SK-MEL-5 (cell line): ENCODE data around the gene PDE10A. TPM values are rescaled to one million over a fixed set of nuclear protein-coding genes. Genes with fewer than 3 reads are reported as not detected.
"Not testable (repeated sequence)": the region's sequence is repeated elsewhere in the genome, so short reads cannot be mapped to it uniquely, and the experiment has no call there.

Source experiments
- DNase-seq: peaks from one replicate; pipeline ENCODE4 v3.0.0-alpha.2; 2016; ENCODE audit warnings: low read depth, low spot score
- in situ Hi-C: cut with HindIII; loops from 2 replicates; pipeline ENCODE4 v1.10.0; 2016; ENCODE audit warnings: low sequenced_read_pairs, high pct_unique_total_duplicates, low pct_unique_long_range_greater_than_20kb
- total RNA-seq: library from RNA; depleted of rRNA; stranded (reverse); fragments of >200 nt; shearing (Covaris generic); gene quantifications from 2 replicates; pipeline ENCODE4 v1.2.3, GENCODE V29; 2014

PDE10A gene
- total RNA-seq, 1 experiment from 2014 or later = 161 TPM

DNA sequence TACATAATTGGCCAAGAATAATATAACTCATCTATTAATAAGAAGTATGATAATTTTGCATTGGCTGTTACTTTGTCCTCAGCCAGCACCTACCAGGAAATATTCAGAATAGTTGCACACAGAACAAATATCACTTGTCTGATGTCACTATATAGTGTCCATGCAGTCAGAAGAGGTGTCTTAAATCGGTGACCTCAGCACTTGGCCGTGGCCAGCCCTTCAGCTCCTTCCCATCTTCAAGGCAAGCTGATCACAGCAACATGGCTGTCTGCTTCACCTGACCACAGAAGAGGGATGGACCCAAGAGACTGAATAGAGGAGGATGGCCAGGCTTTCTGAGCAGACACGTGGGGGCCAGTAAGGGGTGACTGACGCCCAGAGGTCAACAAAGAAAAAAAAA lies 22.2 kb downstream of the PDE10A start:
- in situ Hi-C loops = no loop called here
- DNase-seq = no peak

DNA sequence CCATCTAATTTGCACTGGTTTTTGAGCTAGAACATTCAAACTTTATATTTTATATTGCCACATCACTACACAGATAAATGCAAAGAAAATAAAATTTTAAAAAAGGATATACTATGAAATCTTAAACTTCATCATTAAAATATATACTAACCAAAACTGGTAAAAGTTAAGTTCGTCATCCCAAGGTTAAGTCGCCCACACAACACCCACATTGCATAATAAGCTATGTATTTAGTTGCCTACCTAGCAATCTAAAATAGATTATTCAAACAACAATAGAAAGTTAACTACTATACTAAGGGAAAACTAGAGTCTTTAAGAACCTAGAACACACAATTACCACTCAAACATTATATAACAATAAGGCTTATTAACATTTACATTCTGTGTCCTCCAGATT lies 24.5 kb downstream of the PDE10A start:
- in situ Hi-C loops = no loop called here
- DNase-seq = no peak

DNA sequence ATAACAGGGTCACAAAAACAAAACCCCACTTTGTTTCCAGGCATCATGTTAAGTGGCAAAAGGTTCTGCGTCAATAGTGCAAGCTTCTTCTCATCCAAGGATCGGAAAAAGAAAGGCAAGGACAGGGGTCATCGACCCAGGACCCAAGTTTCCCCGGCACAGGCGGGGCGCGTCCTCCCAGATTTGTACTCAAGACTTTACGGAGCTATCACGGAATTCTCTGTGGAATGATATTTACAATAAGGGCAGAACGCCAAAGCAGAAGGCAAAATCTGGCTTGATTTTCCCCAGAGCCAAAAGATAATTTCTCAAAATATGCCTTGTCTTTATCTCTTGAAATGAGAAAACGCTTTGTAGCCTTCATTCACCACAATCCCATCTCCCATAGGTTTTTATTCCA lies 25.5 kb downstream of the PDE10A start:
- in situ Hi-C loops = no loop called here
- DNase-seq = no peak

GRCh38 chr6:165636402-165637048 lies 26.5 kb downstream of the PDE10A start:
- in situ Hi-C loops = no loop called here
- DNase-seq = no peak

DNA sequence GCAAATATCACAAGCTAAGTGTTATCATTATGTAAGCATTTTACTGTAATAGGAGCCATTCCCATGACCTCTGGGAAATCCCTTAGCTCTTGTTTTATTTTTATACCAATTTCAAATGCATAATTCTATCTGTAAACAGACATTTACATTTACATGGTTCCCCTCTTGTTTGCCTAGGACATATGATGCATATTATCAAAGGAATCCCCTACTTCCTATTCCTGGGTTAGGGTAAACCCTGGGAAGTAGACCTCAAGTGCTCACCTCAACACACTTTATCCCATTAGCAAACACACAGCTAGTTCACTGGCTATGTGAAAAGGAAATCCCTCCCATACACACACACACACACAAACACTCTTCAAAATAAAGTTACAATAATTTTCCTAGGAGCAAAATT lies 27.1 kb downstream of the PDE10A start:
- in situ Hi-C loops = no loop called here
- DNase-seq = no peak

DNA sequence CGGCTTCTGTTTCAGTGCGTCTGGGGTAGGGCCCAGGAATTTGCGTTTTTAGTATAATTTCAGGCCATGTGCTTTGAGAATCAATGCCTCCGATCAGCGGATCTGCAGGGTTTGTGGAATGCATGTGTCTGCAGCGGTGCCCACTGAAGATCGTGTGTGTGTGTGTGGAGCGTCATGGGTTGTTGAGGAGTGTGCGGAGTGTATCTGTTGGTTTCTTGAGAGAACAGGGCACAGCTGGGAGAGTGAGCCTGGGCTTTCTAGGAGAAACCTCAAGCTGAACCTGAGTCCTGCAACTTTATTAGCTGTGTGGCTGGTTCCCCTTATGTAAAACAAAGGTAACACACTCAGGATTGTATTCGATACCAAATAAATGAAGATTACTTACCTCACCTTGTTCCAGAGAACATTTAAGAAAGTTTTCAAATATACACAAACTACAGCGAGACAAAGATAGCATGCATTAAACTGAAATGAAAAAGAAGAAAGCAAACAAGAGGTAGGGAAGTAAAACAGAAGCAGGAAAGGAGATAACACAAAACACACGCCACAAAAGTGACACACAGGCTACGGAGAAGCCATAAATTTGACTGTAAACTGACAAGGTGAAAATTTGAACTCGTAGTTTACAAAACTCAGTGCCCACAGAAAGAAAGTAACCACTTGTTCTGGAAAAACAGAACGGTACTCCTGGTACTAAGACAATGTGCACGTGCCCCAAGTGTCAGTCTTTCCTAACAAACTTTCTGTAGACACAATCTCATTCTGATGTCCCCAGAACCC lies 28.8 kb downstream of the PDE10A start:
- in situ Hi-C loops = no loop called here
- DNase-seq = no peak

- no peak for DNase-seq
Measured at GRCh38 chr6:165632194-165632593, 30.8 kb downstream of the PDE10A start.

GRCh38 chr6:165630544-165630953 lies 32.5 kb downstream of the PDE10A start:
- no peak for DNase-seq
- in situ Hi-C loops = no loop called here

More at GRCh38 chr6:165632194-165632593, 30.8 kb downstream of the PDE10A start:
- in situ Hi-C loops = no loop called here

DNA sequence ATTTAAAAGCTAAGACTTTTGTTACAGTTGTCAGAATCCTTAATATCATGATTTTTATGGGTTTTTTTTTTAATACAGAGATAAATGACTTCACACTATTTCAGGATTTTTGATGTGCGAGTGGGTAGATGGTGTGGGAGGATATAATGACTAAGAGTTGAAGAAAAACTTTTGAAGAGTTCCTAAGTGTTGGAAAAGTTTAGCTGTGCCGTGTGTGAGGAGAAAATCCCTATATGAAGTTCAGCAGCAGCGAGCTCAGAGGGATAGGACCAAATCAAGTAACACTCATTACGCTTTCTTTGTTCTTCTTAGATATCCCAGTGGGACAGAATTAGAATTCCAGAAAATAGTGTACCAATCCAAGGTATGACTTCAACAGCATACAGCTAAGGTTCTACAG lies 34.1 kb downstream of the PDE10A start:
- no peak for DNase-seq
- in situ Hi-C loops = no loop called here

- no peak for DNase-seq
- in situ Hi-C loops = no loop called here
Measured at GRCh38 chr6:165627366-165627765, 35.7 kb downstream of the PDE10A start.

- no peak for DNase-seq
- in situ Hi-C loops = no loop called here
Measured at GRCh38 chr6:165626711-165627110, 36.3 kb downstream of the PDE10A start.

DNA sequence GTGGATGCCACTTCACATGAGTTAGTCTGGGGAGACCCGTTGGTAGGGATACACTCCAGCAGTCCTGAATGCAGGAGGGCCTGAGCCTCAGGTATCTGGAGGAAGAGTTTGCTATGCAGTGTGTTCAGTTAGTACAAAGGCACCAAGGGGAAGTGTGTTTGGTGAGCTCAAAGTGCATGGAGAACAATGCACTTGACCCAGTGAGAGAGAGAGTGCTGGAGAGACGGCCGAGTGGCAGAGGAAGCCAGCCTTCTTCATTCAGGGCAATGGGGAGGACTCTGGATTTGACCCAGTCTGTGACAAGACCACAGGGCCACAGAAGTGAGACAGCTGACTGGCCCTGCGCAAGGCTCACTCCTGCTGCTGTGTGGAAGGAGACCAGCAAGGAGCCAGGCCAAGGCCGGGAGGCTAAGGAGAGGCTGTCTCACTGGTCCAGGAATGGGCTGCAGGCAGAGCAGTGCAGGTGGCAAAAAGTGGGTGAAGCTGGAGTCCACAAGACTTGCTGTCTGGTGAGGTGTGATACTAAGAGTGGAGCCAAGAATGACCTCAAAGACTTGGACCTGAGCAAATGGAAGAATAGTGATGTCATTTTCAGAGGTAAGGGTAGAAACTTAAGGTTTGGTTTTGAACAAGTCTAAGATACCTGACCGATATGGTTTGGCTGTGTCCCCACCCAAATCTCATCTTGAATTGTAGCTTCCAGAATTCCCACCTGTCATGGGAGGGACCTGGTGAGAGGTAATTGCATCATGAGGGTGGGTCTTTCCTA lies 38.0 kb downstream of the PDE10A start:
- DNase-seq = no peak
- in situ Hi-C loops = no loop called here

- no peak for DNase-seq
- in situ Hi-C loops = no loop called here
Measured at GRCh38 chr6:165621940-165622339, 41.1 kb downstream of the PDE10A start.

GRCh38 chr6:165618891-165619290 lies 44.1 kb downstream of the PDE10A start:
- in situ Hi-C loops, DNase-seq: not testable (repeated sequence)

DNA sequence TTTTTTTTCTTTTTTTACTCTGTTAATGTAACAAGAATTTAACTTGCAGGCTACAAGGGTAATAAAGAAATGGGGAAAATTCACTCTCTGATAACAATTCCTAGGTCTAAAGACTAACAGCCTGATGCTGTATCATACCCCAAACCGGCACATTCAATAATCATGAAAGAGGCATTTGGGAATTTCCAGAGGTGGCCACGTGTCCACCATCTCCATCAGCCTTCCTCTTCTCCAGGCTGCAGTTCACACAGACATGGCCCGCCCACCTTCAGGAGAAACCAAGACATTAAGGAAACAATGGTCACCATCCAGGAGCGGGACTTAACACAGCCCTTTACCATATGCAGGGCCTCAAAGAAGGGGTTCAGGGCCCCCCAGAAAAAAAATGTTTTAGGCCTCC lies 44.8 kb downstream of the PDE10A start:
- DNase-seq = no peak
- in situ Hi-C loops = no loop called here

DNA sequence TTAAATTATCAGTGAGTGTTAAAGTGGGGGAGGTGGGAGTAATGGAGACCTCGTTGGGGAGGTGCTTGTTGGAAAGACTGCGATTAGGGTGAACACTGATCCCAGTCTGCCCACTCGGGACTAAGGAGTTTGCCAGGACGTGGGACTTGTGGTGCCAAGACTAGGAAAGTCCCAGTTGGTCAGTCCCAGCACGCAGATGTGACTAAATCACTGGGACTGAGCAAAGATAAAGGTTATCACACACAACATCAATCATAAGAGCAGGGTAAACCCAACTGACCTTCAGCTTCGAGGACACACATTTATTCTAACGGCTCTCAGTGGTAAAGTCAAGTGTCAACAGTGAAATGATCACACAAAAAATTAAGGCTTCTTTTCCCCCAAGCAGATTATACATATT lies 45.5 kb downstream of the PDE10A start:
- in situ Hi-C loops = no loop called here
- DNase-seq = no peak

- no peak for DNase-seq
- in situ Hi-C loops = no loop called here
Measured at GRCh38 chr6:165616116-165616515, 46.9 kb downstream of the PDE10A start.

GRCh38 chr6:165615636-165616035 lies 47.4 kb downstream of the PDE10A start:
- in situ Hi-C loops = no loop called here
- DNase-seq = no peak

DNA sequence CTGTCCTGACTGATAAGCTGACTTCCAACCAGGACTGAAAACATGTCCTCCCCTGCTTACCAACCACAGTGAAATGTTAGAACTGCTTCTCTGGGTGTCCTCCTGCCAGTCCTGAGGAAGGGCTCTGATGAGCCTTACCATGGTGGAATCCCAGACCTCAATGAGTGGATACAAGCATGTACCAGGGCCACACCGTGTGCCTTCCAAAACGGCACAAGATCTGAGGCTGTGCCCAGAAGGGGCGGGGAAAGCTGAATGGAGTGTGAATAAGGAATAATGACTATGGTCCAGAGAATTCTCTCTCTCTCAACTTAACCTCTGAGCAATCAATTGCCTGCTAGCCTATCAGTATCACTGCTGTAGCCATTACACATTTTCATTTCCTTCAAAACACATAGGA lies 51.7 kb downstream of the PDE10A start:
- no peak for DNase-seq
- in situ Hi-C loops = no loop called here
